CD14-positive monocyte (primary cell): ENCODE measurements around the gene RNF213. TPM values are rescaled to one million over a fixed set of nuclear protein-coding genes. Genes with fewer than 3 reads are reported as not detected.
"Not testable (repeated sequence)": the region's sequence is repeated elsewhere in the genome, so short reads cannot be mapped to it uniquely, and the experiment has no call there.

Experiments
- DNase-seq, 3 donors: peaks; one replicate each; pipeline ENCODE4 v3.0.0-alpha.2; 2011 to 2022
- H2AFZ ChIP-seq: 2 replicates; pipeline ENCODE4 v1.6.0; 2012; ENCODE audit warnings: mild to moderate bottlenecking, low read depth, low read length, inconsistent platforms; ENCODE audit not compliant: insufficient read depth, poor library complexity, severe bottlenecking
- H3K27ac ChIP-seq, 2 donors: 1 replicate in 1 of 2; 2 replicates in 1 of 2; pipeline ENCODE4 v1.5.1; 2012 to 2013; ENCODE audit warnings: low read length in 2 of 2, control low read depth in 1 of 2, inconsistent platforms in 1 of 2, low read depth in 1 of 2, mild to moderate bottlenecking in 1 of 2
- H3K27me3 ChIP-seq, 2 donors: one replicate each; pipeline versions ENCODE4 v1.6.0 to v1.6.1; 2011 to 2013; ENCODE audit warnings: low read length in 2 of 2; ENCODE audit not compliant: control insufficient read depth in 2 of 2, insufficient read depth in 2 of 2
- H3K36me3 ChIP-seq, 2 donors: replicated peaks in 1 of 2; 1 replicate in 1 of 2; 2 replicates in 1 of 2; pipeline versions ENCODE4 v1.5.1 to v1.6.1; 2012 to 2013; ENCODE audit warnings: low read length in 2 of 2, control low read depth in 1 of 2, inconsistent platforms in 1 of 2, mild to moderate bottlenecking in 1 of 2; ENCODE audit not compliant: insufficient read depth in 2 of 2, control insufficient read depth in 1 of 2
- H3K4me1 ChIP-seq, 2 donors: 1 replicate in 1 of 2; 2 replicates in 1 of 2; pipeline versions ENCODE4 v1.5.1 to v1.6.1; 2012 to 2013; ENCODE audit warnings: low read length in 2 of 2, control low read depth in 1 of 2, inconsistent platforms in 1 of 2, mild to moderate bottlenecking in 1 of 2, moderate library complexity in 1 of 2; ENCODE audit not compliant: insufficient read depth in 2 of 2, control insufficient read depth in 1 of 2
- H3K4me2 ChIP-seq: replicated peaks from 2 replicates; pipeline ENCODE3; 2012; ENCODE audit warnings: low read length, moderate library complexity, mild to moderate bottlenecking; ENCODE audit not compliant: poor library complexity, severe bottlenecking; ENCODE audit errors: extremely low read depth
- H3K4me3 ChIP-seq, 3 experiments: fragments of 200-600 bp in 1 of 3; sonication (generic) in 1 of 3; replicated peaks in 1 of 3; 1 replicate in 2 of 3; 2 replicates in 1 of 3; pipeline ENCODE4 v1.5.1; 2011 to 2013; ENCODE audit warnings: low read length in 3 of 3, mild to moderate bottlenecking in 3 of 3, control low read depth in 2 of 3, low read depth in 2 of 3, inconsistent platforms in 1 of 3, moderate library complexity in 1 of 3
- H3K79me2 ChIP-seq: 2 replicates; pipeline ENCODE4 v1.6.0; 2012; ENCODE audit warnings: mild to moderate bottlenecking, control low read depth, inconsistent platforms, low read length, moderate library complexity; ENCODE audit not compliant: insufficient read depth
- H3K9ac ChIP-seq: 2 replicates; pipeline ENCODE4 v1.6.0; 2017; ENCODE audit warnings: low read length, mild to moderate bottlenecking; ENCODE audit not compliant: insufficient read depth, poor library complexity, severe bottlenecking
- H3K9me3 ChIP-seq, 2 donors: replicated peaks in 1 of 2; 1 replicate in 1 of 2; 2 replicates in 1 of 2; pipeline versions ENCODE4 v1.5.1 to v1.6.1; 2012 to 2013; ENCODE audit warnings: low read length in 2 of 2, control low read depth in 1 of 2; ENCODE audit not compliant: control insufficient read depth in 1 of 2, insufficient read depth in 1 of 2
- H4K20me1 ChIP-seq: 2 replicates; pipeline ENCODE4 v1.6.0; 2012; ENCODE audit warnings: mild to moderate bottlenecking, low read length, control low read depth, moderate library complexity; ENCODE audit not compliant: insufficient read depth
- H3K27ac Mint-ChIP-seq, 7 donors: one replicate each; pipeline ENCODE4 v1.8.0; 2020; ENCODE audit warnings: mild to moderate bottlenecking in 7 of 7, mixed read lengths in 7 of 7, moderate library complexity in 6 of 7, inconsistent platforms in 2 of 7
- H3K27me3 Mint-ChIP-seq, 3 donors: one replicate each; pipeline ENCODE4 v1.8.0; 2021 to 2022; ENCODE audit warnings: low read depth in 3 of 3, mild to moderate bottlenecking in 3 of 3, mixed read lengths in 3 of 3, moderate library complexity in 3 of 3, inconsistent platforms in 1 of 3
- H3K36me3 Mint-ChIP-seq, 2 donors: one replicate each; pipeline ENCODE4 v1.8.0; 2020; ENCODE audit warnings: mixed read lengths in 2 of 2, inconsistent platforms in 1 of 2, mild to moderate bottlenecking in 1 of 2
- H3K4me1 Mint-ChIP-seq: one replicate; pipeline ENCODE4 v1.8.0; 2020; ENCODE audit warnings: mild to moderate bottlenecking, mixed read lengths
- H3K4me3 Mint-ChIP-seq, 2 donors: one replicate each; pipeline ENCODE4 v1.8.0; 2020; ENCODE audit warnings: mild to moderate bottlenecking in 2 of 2, mixed read lengths in 2 of 2, moderate library complexity in 1 of 2
- H3K9me3 Mint-ChIP-seq, 7 donors: one replicate each; pipeline ENCODE4 v1.8.0; 2020 to 2022; ENCODE audit warnings: mixed read lengths in 7 of 7, mild to moderate bottlenecking in 6 of 7, moderate library complexity in 6 of 7, inconsistent platforms in 2 of 7
- WGBS: methylation state at CpG from one replicate; pipeline ENCODE4 v1.1.5; 2013; ENCODE audit warnings: missing lambda C conversion rate; ENCODE audit not compliant: insufficient coverage; 5-methylcytosine and 5-hydroxymethylcytosine counted together
- intact Hi-C, 2 donors: fragments of 100-400 bp; cut with micrococcal nuclease; formaldehyde crosslinking; loops; one replicate each; pipeline versions ENCODE4 v1.15.0 to v1.15.1; 2023
- polyA plus RNA-seq, 3 donors: library from polyadenylated mRNA; depleted of rRNA in 1 of 3; unstranded in 2 of 3; stranded (reverse) in 1 of 3; fragments of 300-500 nt in 2 of 3; fragments of >200 nt in 1 of 3; fragmentation: Illumina TruSeq in 2 of 3; gene quantifications; 1 replicate in 2 of 3; 2 replicates in 1 of 3; pipeline ENCODE4 v1.2.3, GENCODE V29; 2012 to 2021
- TF ChIP-seq, protein P1 (sequence below): fragments of 200-600 bp; IDR thresholded peaks from one replicate; pipeline ENCODE4 v1.8.0; 2022; ENCODE audit warnings: antibody characterized with exemption, mild to moderate bottlenecking

RNF213 gene
- polyA plus RNA-seq, 3 donors: 10.3 to 196 (median 18.1) TPM

- no peak overlapping the region for H3K4me3 Mint-ChIP-seq
- Histone ChIP-seq H3K79me2 (no peaks in the 10 kb centered on the region), H3K4me3 (no peak overlapping the region), H2AFZ (no peak overlapping the region), H3K4me1 (no peaks in the 10 kb centered on the region), H4K20me1 (peaks cover 42% of the 10 kb centered on the region), H3K27me3 (no peaks in the 10 kb centered on the region), H3K9ac (no peak overlapping the region), H3K27ac (no peak overlapping the region), H3K36me3 (peaks cover 38 to 40% of the 10 kb centered on the region in 2 donors), H3K4me2 (no peak overlapping the region), H3K9me3 (no peaks in the 10 kb centered on the region)
- TF ChIP-seq, protein P1, sequence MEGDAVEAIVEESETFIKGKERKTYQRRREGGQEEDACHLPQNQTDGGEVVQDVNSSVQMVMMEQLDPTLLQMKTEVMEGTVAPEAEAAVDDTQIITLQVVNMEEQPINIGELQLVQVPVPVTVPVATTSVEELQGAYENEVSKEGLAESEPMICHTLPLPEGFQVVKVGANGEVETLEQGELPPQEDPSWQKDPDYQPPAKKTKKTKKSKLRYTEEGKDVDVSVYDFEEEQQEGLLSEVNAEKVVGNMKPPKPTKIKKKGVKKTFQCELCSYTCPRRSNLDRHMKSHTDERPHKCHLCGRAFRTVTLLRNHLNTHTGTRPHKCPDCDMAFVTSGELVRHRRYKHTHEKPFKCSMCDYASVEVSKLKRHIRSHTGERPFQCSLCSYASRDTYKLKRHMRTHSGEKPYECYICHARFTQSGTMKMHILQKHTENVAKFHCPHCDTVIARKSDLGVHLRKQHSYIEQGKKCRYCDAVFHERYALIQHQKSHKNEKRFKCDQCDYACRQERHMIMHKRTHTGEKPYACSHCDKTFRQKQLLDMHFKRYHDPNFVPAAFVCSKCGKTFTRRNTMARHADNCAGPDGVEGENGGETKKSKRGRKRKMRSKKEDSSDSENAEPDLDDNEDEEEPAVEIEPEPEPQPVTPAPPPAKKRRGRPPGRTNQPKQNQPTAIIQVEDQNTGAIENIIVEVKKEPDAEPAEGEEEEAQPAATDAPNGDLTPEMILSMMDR: no peak
- no peaks in the 10 kb centered on the region for H3K9me3 Mint-ChIP-seq
- H3K36me3 Mint-ChIP-seq: peaks cover 39 to 41% of the 10 kb centered on the region in 2 donors
- intact Hi-C loops: no loop called here
- H3K4me1 Mint-ChIP-seq: peaks cover 4% of the 10 kb centered on the region
- peak overlapping the region in 5 of 7 donors; percentile 20 to 55 (median 43) for H3K27ac Mint-ChIP-seq
- H3K27me3 Mint-ChIP-seq: peaks cover 2 to 9% (median 8%) of the 10 kb centered on the region in 3 donors
- WGBS: 88% methylated on average over 4 of the region's 6 CpGs
- DNase-seq: no peak
Measured at GRCh38 chr17:80397034-80397387, 136.4 kb downstream of the RNF213 start.

DNA sequence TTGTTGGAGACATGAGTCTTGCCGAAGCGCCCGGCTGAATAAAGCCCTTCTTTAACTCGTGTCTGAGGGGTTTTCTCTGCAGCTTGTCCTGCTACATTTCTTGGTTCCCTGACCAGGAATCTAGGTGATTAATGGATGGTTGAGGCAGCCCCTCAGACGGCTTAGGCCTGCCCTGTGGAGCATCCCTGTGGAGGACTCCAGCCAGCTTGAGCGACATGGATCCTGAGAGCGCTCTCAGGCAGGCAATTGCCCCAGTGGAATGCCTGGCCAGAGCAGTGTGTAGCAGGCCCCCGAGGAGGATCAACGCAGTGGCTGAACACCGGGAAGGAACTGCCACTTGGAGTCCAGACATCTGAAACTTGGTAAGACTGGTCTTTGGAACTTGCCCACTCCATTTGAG is 137.0 kb downstream of the RNF213 start:
- Histone ChIP-seq H3K4me3 (no peak overlapping the region), H3K9ac (no peak overlapping the region), H3K27ac (no peak overlapping the region), H2AFZ (no peak overlapping the region), H3K27me3 (no peaks in the 10 kb centered on the region), H3K36me3 (peaks cover 31 to 33% of the 10 kb centered on the region in 2 donors), H4K20me1 (peaks cover 35% of the 10 kb centered on the region), H3K79me2 (no peaks in the 10 kb centered on the region), H3K4me2 (no peak overlapping the region), H3K4me1 (no peaks in the 10 kb centered on the region), H3K9me3 (no peaks in the 10 kb centered on the region)
- Mint-ChIP-seq H3K9me3 (no peaks in the 10 kb centered on the region), H3K36me3 (peaks cover 34% of the 10 kb centered on the region in 2 donors), H3K4me1 (peaks cover 4% of the 10 kb centered on the region), H3K27me3 (peaks cover 2 to 9% (median 8%) of the 10 kb centered on the region in 3 donors), H3K27ac (peak overlapping the region in 3 of 7 donors; percentile 9 to 60 (median 31)), H3K4me3 (no peak overlapping the region)
- intact Hi-C loops: no loop called here
- WGBS: 94% methylated on average over 10 of the region's 10 CpGs
- TF ChIP-seq, protein P1: no peak
- no peak for DNase-seq

GRCh38 chr17:80401086-80401485 is 140.4 kb downstream of the RNF213 start:
- H3K27me3 ChIP-seq, H3K36me3 ChIP-seq, H3K27ac ChIP-seq, H3K36me3 Mint-ChIP-seq, H3K9me3 ChIP-seq, H3K4me1 Mint-ChIP-seq, H4K20me1 ChIP-seq, H3K4me3 ChIP-seq, H3K4me2 ChIP-seq, DNase-seq, H3K79me2 ChIP-seq, intact Hi-C loops, H3K4me3 Mint-ChIP-seq, H3K4me1 ChIP-seq, H3K27me3 Mint-ChIP-seq, H3K9me3 Mint-ChIP-seq, H3K9ac ChIP-seq, H3K27ac Mint-ChIP-seq, H2AFZ ChIP-seq: not testable (repeated sequence)
- WGBS: 95% methylated on average over 5 of the region's 9 CpGs
